Fibroblast of skin of abdomen (primary cell): ENCODE results near the gene TAF3.

ENCODE experiments used
- DNase-seq: peaks from one replicate; pipeline ENCODE4 v3.0.0-alpha.2; 2013

The TAF3 gene

DNA sequence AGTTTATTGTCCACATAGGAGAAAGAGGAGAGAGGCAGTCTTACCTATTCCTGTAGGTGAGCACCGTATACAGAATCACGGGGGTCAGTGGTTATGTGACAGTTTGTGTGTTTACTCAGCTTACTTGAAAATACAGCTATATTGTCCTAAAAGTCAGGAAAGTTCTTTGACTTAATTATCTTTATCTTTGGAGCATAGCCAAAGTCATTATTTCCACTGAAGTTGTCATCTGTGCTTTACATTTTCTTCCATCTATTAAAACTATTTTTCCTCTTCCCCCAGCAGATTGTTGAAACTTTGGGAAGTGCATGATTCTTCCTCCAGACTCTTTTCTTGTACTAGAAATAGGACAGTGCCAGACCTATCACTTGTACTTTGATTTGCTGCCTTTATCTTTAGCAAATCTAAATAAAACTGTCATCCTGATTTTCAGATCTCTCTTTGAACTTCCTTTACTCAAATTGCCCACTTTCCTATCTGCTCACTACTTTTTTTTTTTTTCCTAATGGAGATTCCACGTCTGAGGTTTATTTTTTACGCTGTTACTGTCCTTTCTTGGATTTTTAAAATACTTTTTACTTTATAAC, 58.3 kb downstream of the TAF3 start:
- no peak for DNase-seq

GRCh38 chr10:7881119-7881518, 62.8 kb downstream of the TAF3 start:
- no peak for DNase-seq

DNA sequence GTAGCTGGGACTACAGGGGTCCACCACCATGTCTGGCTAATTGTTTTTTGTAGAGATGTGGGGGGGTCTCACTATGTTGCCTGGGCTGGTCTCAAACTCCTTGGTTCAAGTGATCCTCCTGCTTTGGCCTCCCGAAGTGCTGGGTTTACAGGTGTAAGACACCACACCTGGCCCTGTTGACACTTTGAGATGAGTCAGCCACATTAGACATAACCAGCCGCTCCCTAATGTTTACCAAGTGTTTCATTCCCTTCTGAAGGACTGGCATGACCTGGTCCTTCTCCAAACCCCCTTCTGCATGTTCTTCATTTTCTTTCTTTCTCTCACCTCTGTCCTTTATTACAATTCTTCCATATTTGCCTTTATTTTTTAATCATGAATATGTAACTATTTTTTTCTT, 67.8 kb downstream of the TAF3 start:
- no peak for DNase-seq

GRCh38 chr10:7887174-7887816, 69.0 kb downstream of the TAF3 start:
- DNase-seq, result peak; percentile 49

DNA sequence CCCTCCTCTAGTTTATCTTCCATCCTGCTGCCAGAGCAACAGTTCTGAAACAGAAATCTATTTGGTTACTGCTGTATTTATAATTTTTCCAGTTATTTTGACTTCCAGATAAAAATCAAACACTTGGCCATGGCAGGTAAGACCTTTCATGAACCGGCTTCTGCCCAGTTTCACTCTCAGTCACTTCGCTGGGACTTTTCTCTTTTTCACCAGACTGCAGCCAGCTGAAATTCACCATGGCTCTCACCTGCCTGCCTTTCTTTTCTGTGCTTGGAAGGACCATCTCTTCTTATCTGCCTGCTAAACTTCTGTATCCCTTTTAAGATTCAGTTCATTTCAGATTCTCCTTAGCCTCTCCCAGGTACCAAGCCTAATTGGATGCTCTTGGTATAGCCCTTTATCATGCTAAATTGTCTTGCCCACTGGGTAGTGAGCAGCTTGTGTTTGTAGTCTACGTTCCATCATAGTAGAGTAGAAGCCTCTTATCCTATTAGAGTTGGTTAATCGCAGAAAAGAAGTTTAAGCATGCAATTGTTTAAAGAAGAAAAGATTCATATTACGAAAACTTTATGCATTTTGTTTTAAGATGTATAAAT, 71.7 kb downstream of the TAF3 start:
- no peak for DNase-seq

GRCh38 chr10:7890781-7891180, 72.5 kb downstream of the TAF3 start:
- no peak for DNase-seq

GRCh38 chr10:7891634-7892033, 73.3 kb downstream of the TAF3 start:
- no peak for DNase-seq

- no peak for DNase-seq
Observed at GRCh38 chr10:7892146-7892545, 73.8 kb downstream of the TAF3 start.

DNA sequence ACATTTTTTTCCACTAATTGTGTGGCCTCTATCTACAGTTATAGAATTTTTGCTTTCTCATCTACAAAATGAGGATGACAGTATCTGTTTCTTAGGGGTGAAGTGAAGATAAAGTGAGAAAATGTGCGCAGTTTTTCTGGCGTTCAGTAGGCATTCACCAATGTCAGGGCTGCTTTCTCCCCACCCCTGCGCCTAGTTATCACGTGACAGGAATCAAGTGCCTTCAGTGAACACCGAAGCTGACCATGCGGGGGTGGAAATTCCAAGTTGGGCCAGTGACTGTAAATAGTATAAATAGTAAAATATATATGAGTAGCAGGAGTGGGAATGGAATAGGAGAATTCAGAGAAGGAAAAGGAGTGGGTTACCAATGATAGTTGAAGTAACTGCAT, 77.4 kb downstream of the TAF3 start:
- no peak for DNase-seq

- DNase-seq, result no peak
Observed at GRCh38 chr10:7896297-7896696, 78.0 kb downstream of the TAF3 start.

DNA sequence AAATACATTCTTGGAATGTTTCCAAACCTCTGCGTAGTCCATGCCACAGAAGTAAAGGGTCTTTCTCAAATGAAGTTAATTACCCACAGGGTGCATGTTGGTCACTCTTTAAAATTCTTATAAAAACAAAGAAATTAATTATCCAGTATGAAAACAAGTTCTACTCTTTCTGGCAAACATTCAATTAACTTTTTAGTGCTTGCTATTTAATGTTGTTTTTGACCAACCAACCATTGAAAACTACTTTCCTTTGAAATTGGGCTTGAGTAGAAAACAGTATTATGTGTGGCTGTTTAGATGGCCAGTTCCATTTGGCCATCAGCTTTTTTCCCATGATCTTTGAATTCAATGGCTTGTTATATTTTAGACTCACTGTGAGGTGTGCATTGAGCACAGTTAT, 83.0 kb downstream of the TAF3 start:
- DNase-seq, result no peak

DNA sequence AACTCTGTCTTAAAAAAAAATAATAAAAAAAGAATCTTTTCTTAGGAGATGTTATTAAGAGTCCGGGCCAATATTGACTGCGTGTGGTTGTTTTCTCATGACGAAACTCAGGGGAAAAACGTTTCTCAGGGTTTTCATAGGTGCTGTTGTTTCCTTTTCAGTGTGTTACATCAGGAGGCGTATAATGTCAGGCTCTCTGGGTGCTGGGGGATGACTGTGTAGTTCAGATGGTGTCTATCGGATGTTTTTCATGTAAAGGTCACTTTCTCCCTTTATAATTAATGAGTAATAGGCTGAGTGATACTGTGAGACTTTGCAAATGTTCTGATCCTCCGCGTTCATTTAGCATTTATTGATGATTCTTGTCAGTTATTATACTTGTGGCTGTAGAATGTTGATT, 84.1 kb downstream of the TAF3 start:
- DNase-seq, result no peak

- no peak for DNase-seq
Observed at GRCh38 chr10:7903851-7904250, 85.5 kb downstream of the TAF3 start.

DNA sequence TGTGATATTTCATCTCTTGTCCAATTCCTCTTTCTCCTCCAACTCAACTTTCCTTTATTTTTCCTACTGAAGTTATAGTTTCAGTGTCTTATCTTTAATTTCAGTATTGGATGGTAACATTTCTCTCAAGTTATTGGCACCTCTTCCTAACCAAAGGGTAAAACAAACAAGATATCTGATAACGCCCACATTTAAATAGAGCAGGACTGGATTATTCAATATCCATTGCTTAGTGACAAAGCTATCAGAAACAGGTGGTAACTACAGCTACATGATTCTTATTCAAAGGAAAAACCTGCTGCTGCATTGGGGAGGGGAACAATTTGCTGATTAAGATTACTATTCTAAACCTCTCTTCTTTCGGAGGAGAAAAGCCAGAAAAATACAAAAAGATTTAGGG, 87.8 kb downstream of the TAF3 start:
- no peak for DNase-seq

DNA sequence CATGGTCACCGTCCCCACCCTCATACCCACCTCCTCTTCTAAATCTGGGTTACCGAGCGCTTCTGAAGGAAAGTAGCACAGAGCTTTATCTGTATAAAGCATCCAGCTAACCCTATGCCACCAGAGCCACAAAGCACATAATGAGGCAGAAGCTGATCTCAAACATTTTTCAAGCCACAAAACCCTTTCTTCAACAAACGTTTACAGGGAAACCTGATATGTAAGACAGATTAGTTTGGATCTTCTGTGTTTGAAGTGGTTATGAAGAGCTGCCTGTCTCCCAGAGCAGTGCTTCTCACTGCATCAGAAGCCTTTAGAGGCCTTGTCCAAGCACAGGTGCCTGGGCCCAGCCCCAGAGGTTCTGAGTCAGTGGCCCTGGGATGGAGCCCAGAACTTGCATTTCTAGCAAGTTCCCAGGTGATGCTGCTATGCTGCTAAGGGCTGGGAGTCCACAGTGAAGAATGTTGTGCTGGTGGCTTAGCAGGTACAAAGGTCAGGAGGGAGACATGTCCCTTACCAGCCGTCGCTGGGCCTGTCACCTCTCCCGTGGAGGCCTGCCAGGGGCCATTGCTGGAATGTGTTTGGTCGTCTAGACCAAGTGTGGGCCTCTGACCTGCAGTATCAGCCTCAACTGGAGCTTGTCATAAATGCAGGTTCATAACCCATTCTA, 90.4 kb downstream of the TAF3 start:
- no peak for DNase-seq

- DNase-seq, result no peak
Observed at GRCh38 chr10:7913126-7913872, 95.0 kb downstream of the TAF3 start.

DNA sequence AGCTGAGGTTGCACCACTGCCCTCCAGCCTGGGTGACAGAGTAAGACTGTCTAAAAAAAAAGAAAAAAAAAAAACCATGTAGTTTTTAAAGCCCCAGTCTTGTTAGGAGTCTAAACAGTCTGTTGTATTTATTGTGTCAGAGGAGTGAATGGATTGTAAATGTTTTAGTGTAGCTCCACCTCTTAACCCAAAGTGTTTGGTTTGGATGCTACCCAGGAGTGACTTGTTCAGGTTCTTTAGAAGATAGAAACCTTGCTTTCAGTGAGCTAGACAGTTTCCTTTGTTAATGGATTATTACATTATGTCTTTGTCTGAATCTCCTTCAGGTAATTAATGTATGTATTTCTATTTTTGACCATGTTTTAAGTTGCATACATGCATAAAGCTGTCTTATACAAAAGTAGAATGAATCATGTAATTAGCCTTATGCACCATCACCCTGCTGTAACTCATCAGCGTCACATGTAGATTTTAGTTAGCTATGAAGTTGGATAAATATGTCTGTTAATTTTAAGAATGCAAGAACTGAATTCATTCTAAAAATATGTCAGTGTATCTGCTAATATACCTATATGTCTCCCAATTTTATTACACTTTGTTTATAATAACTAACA, 97.7 kb downstream of the TAF3 start:
- DNase-seq, result peak; percentile 20

DNA sequence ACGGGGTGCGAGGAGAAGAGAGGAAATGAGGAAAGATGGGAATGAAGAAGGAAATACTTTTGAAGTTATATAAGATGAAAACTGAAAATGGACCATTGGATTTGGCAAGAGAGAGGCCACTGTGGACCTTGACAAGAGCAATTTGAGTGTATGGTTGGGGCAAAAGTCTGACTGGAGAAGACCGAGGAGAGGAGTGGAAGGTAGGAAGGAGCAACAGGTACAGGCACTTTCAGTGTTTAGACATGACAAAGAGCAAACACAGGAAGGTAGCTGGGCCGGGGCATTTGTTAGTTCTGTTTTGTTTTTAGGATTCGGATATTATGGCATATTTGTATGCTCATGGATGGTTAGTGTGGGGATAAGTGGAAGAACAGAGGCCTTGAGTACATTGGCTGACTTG, 99.4 kb downstream of the TAF3 start:
- no peak for DNase-seq

GRCh38 chr10:7922707-7923106, 104.4 kb downstream of the TAF3 start:
- DNase-seq, result no peak

DNA sequence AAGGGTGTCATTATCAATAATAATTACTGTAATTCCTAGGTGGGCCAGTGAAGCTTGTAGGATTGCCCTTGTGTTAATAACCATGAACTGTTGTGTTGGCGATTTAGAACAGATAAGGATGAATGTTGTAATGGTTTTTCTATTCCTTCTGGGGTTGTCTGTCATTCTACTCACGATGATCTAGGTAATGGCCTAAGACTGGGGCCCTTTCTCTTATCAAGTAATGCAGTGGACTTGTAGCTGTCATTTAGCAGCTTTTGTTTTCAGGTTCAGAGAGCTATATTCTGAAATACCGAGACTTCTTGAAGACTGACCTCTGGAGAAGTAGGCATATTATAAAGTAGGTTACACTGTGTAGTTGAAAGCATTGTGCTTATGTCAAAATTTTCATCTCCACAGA, 110.2 kb downstream of the TAF3 start:
- DNase-seq, result no peak

- DNase-seq, result peak; percentile 18
Observed at GRCh38 chr10:7932301-7933036, 114.2 kb downstream of the TAF3 start.

GRCh38 chr10:7933262-7933661, 115.0 kb downstream of the TAF3 start:
- no peak for DNase-seq
